HG03558 (cell line): ENCODE measurements around the gene C22orf31.

Experiments used
- ATAC-seq: cut with Tn5 transposase; IDR thresholded peaks from one replicate; pipeline ENCODE4 v1.9.1; 2021; ENCODE audit warnings: moderate number of reproducible peaks; ENCODE audit not compliant: unreplicated experiment; ENCODE audit errors: extremely low read depth

The C22orf31 gene

DNA sequence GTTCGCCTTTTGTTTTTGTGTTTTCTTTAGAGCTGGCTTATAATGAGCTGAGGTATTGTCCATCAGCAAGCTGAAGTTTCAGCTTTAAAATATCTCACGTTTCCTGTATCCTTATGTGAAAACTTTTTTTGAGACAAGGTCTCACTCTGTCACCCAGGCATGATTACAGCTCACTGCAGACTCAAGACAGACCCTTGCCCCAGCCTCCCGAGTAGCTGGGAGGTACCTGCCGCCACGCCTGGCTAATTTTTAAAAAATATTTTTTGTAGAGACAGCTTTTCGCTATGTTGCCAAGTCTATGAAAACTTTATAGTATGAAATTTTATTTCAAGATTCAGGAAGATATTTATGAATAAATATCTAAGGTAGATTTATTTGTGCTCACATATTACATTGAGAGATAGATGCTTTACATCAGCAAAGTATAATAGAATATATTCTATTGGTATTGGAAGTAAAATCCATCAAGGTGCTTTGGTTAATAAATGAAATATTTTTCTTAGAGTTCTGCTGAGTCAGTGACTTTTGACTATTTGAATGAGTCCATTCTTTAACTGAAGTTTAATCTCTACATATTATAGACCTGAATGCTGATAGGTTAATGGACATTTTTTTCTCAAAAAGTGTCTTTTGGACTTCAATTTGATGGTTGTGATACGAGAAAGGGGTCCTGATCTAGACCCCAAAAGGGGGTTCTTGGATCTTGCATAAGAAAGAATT is 21.4 kb upstream of the C22orf31 start:
- ATAC-seq: no peak

DNA sequence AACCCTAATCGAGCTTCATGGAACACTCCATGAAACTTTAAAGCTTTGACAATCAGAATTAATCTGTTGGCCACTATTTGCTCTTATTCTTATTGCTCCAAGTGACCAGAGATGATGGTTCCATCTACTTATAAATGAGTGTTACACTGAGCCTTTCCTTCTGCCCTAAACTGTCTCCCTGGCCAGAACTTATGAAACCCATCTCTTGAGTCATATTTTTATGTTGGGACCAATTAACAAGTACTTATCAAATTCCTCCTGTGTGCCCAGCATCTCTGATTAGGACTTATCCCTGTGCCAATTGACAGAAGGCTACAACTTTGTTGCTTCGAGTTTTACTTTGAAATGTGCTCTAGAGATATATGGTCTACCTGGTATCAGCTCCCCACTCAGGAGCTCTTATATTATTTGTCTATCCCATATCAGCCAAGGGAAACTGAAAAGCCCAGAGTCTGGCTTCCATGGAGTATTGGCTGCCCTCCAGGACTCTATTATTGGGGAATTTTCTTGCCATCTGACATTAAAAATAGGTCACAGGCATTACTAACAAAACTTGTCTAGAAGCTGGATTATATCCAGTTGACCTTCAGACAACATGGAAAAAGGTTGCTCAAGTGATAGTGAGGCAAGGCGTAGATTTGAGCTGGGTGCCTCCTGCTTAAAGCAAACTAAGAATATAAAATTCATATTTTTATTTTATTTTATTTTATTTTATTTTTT is 20.0 kb upstream of the C22orf31 start:
- ATAC-seq: no peak

DNA sequence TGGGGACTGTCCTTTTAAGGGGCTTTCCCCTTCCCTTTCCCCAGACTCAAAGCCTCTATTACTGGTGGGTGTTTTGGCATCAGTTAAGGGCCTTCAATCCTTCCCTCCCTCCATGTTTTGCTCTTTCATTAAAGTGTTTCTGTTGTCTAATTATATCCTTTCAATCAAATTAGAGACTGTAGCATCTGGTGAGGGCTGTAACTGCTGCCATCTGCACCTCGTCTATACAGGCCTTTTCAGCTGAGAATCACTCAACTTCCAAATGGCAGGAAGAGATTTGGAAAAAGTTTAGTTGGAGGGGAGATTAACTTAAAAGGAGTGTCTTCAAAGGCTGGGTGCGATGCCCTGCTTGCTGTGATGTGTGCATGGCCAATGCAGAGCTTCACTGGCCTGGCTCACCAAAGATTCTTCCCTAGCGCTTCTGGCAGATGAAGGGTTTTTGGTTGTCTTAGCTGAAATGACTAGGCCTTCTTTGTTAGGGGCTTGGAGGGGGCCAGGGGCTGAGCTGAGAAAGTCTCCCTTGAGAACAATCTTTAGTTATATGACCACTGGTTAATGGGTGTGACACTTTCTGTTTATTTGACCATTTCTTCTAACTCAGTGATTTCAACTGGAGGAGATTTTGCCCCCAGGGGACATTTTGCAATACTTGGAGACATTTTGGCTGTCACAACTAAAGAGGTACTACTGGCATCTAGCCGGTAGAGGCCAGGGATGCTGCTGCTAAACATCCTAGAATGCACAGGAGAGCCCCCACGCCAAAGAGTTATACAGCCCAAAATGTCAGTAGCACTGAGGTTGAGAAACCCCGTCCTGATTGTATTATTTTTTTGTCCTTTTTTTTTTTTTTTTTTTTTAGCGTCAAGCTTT is 18.7 kb upstream of the C22orf31 start:
- ATAC-seq: no peak

DNA sequence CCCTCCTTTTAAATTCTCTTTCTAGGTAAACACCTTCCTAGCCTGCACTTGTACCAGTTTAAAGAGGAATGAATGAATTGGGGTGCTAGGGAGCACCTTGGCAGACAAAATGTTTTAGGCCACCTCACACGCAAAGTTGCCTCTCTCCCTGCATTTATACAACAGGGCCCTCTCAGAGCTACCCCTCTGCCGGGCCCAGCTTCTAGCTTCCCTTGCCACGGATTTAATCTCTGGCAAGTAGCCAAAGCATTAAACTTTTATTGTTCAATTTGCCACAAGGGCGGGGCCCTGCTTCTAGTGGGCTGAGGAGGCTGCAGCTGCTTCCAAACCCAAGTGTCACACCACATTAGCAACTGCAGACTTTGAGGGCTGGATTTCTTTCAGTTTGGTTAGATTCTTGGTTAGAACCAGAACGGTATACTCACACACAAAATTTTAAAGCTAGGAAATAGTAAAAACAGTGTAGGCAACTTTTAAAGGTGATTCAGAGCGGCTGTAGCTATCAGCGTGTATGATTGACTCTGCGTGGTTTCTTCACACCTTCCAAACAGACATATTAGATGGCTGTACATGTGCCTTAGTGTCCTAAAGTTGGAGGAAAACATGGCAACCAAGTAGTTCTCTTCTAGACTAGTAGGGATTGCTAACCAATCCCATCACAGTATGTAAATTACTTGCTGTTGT is 17.7 kb upstream of the C22orf31 start:
- ATAC-seq: no peak

DNA sequence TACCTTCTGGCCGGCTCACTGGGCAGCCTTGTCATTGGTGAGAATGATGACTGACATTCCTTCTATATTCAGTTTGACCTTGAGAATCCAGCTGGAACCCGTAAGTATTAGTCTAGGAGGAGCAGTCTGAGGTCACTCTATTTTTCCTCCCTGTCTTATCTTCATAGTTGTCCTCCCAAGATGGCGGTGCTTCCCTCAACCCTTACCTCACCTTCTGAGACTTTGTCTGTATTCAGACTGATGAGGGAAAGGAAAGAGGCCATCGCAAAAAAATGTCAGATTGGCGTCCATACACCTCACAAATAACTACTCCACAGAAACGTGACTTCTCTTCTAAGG is 17.2 kb upstream of the C22orf31 start:
- no peak for ATAC-seq

DNA sequence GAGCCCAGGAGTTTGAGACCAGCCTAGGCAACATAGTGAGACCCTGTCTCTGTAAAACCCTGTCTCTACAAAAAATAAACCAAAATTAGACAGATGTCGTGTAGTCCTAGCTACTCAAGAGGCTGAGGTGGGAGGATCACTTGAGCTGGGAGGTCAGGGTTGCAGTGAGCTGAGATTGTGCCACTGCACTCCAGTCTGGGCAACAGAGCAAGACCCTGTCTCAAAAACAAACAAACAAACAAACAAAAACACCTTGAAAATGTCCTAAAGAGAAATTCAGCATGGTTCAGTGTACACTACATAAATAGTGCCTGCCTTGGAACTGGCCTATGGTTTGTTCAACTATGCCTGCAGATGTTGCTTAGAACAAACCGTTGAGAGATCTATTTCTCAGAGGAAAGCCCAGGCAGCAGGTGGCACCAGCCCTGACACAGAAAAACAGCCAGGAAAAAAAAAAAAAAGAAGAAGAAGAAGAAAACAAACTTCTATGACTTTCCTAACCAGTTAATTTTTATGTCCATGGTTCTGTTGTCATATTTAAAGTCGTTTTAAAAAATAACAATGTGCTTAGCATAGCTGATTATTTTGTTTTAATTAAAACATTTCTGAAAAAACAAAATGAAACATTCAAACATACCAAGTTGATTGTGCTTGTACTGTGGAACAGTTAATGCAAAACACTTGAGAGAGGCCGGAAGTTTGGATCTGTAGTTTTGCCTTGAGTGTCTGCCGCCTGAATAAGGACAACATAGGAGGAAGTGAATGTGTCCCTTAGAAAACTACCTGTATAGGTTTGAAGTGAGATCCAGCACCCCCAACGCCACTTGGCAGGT is 16.6 kb upstream of the C22orf31 start:
- ATAC-seq: no peak

DNA sequence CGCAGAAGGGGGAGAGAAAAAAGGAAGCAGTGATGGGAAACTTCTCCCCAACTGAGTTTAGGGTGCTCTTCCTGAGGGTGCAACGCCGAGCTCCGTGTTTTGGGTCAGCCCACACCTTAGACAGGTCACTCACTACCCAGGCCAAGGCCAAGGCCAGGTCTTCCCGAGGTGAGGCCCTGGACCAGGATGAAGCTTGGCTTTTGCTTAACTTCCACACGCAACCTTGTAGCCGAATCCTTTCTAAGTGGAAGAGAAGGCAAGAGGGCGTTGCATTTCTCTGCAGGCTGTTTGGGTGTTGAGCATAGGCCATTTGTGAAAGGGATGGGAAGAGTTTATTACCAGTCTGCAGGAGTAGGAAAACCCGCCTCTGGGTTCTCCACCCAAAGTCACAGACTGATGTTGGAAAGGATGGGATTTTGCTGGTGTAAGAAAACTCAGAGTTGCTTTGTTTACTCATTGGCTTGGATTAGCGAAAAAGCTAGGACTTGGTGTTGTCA is 12.7 kb upstream of the C22orf31 start:
- no peak for ATAC-seq

DNA sequence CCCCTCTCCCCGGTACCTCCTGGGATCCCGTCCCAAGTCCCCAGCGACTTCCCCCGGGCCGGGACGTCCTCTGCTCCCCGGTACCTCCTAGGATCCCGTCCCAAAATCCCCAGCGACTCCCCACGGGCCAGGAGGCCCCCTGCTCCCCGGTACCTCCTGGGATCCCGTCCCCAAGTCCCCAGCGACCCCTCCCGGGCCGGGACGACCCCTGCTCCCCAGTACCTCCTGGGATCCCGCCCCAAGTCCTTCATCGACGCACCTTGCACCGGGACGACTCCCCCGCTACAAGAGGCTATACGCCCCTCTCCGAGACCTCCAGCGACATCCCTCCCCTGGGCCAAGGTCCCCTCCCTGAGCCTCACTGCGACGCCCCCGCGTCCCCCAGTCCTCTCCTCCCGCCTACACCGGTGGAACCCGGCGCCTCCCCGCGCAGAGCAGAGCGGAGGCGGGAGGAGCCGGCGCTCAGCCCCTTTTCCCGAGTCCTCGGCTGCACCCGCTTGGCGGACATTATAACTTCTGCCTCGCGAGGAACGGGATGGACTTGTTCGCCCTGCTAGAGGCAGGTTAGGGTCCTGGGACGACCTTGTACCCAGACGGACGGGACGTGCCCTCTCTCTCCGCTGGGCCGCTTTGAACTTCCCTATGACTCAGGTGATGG is 12.1 kb upstream of the C22orf31 start:
- ATAC-seq: no peak

DNA sequence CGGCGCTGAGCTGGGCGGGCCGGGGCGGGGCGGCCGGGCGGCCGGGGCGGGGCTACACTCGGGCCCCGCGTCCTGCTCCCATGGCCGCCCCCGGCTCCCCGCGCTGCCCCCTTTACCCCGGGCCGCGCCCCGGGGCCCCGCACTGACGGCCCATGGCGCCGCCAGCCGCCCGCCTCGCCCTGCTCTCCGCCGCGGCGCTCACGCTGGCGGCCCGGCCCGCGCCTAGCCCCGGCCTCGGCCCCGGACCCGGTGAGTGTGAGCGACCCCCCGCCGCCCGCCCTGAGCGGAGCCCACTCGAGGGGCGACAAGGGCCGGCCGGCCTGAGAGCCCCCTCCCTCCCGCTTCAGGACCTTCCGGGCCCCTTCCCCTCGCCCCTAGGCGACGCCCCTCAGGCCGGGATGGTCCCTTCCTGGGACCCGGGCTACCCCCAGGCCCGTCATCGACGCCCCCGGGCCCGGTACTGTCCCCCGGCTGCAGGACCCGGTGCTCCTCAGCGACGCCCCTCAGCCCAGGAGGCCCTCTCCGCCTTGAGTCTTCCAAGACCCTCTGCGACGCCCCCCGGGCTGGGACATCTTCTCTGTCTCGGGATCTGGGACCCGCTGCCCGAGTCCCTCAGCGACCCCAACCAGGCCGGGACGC is 11.5 kb upstream of the C22orf31 start, which contains the start of gene KREMEN1:
KREMEN1 (plus strand) TSS at position 57 of the 639 bp plus-strand sequence; CDS start at position 153, 96 bp downstream.
- no peak for ATAC-seq

DNA sequence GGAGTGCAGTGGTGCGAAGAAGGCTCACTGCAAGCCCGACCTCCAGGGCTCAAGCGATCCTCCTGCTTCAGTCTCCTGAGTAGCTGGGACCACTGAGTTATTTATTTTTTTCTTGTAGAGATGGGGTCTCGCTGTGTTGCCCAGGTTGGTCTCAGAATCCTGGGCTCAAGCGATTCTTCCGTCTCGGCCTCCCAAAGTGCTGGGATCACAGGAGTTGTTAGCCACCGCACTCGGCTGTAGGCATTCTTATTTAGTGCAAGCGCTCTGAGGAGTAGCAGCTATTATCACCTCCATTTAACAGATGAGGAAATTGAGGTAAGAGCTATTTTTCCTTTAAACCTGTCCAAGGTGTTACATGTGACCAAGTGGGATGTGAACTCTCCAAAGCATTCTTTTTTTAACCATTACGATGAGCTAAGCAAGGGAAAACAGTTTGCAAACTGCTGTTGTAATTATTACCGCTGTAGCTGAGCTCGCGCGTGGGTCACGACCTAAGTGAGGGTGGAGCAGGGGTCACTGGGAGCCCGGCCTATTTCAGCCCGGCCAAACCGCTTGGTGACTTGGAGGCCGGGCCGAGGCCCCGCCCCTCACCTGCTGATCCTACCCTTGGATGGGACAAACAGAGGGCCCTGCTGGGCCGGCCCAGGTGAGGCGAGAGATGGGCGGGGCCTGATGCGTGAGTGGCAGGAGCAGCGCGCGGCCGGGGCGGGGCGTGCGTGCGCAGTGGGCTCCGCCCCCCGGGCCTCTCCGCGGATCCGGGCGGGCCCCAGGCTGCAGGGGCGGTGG is 10.8 kb upstream of the C22orf31 start:
- no peak for ATAC-seq

DNA sequence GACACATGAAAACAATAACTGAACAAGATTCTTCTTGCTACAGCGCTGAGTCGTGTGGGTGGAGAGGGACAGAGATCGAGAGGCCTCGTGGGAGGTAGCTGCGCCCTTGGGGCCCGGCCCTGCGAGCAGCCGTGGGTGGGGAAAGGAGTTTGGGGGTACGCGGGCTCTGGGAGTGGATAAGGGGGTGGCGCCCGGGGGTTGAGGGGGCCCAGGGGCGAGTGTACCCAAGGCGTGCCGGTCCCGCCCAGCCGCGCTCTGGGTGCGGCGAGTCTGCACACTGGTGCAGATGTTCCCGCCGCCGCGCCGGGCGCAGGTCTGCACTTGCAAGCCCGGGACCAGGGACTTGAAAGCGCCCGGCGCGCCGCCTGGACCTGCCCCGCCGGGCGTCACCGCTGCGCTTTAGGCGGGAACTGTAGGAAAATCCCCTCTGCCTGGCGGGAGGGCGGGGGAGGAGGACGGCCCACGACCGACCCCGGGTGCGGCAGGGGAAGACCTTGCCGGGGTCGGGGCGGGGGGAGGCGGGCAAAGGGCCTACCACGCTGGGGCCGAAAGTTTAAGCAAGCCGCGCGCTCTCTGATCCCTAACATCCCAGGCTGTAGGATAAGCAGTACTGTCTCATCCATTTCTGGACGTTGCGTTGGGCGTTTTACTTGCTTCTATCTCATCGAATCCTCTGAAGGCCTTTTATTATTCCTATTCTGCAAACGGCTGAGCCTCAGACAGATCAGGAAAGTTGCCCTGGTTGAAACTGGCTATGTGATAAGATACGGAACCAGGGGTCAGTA is 9.8 kb upstream of the C22orf31 start:
- ATAC-seq: no peak

DNA sequence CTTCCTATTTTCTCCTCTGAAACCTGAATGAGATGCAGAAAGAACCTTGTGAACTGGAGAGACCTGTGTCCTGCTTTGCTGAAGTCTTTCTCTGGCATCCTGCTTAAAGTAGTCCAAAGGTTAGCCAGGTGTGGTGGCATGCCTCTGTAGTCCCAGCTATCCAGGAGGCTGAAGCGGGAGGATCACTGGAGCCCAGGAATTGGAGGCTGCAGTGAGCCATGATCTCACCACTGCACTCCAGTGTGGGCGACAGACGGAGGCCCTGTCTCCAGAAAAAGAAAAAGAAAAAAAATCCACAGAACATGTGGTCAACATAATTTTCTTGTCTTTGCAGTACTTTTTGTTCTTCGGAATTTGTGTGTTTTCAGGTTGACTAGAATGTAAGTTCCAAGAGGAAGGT is 8.9 kb upstream of the C22orf31 start:
- ATAC-seq: no peak

DNA sequence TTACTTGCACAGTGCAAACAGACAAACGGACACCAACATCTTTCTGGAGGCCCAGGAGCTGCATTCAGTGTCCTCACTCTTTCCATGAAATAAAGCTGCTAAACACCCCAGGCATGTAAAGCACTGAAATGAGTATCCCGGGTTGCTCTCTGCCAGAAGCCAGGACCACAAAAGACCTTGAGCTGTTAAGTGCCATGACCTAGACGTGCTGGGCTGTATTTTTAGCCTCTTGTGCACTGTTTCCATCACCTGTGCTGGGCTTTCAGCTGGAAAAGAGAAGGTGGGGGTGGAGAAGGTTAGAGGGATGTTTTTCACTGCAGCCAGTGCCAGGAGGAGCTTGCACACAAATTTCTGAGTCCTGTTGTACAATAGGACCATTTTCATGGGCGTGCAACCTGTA is 7.8 kb upstream of the C22orf31 start:
- no peak for ATAC-seq

DNA sequence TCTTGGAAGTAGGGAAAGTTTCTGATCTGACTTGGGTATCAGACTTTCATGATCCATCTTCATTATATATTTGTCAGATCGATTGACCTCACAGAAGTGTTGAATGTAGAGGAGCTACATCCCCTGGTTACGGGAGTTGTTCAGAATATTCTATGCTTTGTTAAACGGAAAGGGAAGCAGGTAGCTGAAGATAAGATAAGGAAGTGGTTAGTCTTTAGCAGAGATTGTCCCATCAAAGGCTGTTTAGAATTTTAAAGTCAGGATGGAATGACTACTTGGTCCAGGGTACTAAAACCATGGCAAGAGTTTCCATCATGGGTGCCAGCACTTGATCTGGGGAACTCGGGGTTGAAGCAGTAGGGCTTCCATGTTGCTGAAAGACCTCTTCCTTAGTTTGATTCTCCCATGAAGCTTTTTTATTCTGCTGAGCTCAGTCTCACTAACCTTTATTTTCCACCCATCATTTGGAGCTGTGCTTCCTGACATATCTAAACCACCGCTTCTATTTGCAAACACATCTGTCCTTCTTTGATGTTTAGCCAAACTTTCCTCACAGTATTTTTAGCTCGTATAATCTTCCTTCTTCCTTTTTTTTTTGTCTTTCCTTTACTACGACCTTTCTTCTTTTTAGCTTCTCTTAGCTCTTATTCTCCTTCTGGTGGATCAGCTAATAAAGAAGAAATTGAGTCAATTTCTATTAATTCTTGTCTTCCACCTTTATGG is 4.0 kb upstream of the C22orf31 start:
- no peak for ATAC-seq

DNA sequence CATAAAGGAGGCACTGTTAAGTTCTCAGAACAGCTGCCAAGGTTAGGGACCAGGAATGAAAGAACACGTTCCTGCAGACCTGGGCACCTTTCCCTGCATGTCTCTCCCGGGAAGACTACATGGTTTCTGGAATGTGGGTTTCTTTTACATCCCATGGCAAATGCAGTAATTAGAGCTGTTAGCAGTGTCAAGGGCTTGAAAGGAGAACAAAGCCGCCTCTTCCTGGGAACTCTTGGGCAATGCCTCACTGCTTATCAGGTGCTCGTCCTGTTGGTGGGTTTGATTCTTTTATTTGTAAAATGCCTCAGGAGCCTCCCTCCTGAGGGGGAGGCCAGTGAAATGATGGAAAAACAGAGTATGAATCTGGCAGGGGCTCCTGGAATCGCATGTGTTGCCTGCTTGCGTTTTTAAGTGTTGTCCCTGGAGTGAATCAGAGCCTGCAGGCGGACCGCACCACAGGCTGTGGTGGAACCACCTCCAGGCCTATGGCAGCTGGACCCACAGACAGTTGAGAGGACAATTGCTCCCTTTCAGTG is 723 bp upstream of the C22orf31 start:
- no peak for ATAC-seq

DNA sequence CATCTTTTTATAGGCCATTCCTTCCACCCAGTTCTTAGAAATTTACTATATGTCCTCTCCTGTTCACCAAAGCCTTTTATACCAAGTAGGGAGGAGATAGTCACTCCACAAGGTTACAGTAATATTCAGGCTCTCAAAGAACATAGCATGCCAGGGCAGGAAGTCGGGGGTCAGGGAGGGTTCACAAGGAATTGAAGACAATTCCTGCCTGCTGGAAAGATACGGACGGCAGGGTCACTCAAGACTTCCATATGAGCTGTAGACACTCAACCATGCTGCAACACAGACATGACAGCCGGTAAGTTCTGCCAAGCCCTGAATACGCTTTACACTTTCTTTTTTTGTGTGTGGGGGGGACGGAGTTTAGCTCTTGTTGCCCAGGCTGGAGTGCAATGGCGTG is 700 bp downstream of the C22orf31 start:
- ATAC-seq: no peak
